ENCODE results near the gene NUDCD3.
"Not testable (repeated sequence)": the region's sequence is repeated elsewhere in the genome, so short reads cannot be mapped to it uniquely, and the experiment has no call there.

Gene NUDCD3

DNA sequence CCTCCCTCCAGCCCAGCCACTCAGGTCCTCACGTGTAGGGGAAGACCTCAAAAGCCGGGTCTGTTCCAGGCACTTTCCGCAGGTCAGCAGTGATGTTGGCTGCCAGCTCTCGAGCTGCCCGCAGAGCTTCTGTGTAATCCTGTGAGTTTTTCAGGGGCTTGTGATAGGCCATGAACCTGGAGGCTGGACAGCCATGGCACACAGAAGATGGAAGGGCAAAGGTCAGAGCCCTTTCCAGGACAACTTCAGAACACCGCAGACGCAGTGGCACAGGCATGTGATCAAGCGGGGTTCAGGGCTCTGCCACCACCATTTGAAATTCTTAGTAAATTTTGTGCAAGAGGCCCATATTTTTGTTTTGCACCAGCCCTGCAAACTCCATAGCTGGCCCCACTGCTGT, 26.7 kb upstream of the NUDCD3 start:
- no peak for DNase-seq

DNA sequence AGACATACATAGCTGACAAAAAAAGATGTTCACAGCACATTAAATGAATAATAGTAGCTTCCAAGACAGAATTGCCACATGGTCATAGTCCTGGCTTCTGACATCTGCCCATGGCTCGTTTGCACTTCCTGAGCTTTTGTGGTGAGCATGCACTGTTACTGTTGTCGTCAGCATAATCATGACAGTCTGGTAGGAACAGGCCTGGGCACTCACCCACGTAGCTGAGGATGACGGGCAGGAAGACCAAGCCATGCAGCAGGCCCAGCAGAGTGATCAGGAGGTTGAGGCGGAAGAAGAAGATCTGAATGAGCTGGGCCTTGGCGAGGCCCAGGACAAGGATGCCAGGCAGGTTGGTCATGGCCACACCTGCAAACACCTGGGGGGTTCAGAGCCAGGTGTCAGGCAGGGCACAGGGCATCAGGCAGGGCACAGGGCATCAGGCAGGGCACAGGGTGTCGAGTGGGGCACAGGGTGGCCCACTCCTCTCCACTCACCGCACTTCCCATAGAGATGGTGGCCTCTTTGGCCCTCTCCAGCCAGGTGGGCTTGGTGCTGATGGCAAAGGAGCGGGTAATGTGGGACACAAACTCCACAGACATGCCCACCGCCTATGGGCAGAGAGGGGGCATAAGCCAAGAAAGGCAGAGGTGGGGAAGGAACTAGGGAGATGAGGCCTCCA, 25.3 kb upstream of the NUDCD3 start:
- DNase-seq: peak; percentile 3 to 37 (median 16)

DNA sequence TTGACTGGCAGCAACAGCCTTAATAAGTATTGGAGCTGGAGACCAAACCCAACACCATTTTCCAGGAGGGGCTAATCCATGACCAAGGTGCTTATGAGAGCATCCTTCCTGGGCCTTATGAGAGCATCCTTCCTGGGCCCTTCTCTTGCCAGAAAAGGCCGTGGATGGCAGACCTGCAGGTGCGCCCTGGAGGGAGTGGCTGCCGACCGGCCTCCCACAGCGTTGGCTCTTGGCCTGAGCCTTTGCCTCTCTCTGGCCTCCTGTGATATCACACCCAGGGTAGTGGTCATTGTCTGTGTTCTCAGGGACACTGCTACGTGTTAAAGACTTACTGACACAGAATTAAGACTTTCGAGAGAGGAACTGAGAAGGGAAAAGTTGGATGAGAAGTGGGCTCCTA, 22.3 kb upstream of the NUDCD3 start:
- no peak for DNase-seq

DNA sequence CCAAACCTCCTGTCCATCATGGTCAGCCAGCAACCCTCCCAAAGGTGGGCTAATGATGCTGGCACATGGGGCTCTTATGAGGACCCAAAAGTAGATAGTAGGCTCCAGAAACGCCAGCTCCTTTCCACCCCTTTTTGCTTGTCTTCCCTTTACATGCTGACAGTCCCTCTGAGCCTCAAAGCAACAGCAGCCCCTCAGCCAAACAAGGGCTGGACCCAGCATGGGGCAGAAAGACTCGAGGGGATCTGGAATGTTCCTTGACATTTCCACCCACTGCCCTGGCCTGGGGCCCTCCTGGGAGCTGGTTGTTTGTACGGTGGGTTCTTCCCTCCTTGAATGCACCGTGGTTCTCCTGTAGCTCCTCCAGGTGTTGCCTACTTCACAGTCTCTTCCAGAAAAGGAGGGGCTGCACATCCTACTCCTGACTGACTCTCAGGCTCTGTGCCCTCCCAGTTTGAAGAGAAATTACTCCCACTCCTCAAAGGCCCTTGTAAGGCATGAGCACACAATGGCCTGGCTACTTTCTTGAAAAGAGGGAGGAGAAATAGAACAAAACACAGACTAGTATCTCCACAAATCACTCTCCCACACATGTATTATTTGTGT, 21.5 kb upstream of the NUDCD3 start:
- DNase-seq: no peak

DNA sequence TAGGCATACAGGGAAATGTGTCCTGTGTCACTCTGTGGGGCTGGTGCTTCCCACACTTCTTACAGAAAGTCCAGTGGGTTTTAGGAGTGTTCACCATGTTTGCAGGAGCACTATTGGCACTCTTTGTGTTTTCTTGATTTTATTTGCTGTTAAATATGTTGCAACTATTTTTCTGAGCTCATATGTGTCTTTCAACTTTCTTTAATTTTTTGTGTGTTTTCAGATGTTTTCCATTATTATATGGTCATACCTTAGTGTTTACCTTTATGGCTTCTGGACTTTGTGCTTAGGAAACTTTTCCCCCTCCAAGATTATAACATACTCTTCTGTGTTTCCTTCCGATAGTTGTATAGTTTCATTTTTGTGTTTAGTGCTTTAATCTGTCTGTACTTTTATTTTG, 20.8 kb upstream of the NUDCD3 start:
- DNase-seq: no peak

DNA sequence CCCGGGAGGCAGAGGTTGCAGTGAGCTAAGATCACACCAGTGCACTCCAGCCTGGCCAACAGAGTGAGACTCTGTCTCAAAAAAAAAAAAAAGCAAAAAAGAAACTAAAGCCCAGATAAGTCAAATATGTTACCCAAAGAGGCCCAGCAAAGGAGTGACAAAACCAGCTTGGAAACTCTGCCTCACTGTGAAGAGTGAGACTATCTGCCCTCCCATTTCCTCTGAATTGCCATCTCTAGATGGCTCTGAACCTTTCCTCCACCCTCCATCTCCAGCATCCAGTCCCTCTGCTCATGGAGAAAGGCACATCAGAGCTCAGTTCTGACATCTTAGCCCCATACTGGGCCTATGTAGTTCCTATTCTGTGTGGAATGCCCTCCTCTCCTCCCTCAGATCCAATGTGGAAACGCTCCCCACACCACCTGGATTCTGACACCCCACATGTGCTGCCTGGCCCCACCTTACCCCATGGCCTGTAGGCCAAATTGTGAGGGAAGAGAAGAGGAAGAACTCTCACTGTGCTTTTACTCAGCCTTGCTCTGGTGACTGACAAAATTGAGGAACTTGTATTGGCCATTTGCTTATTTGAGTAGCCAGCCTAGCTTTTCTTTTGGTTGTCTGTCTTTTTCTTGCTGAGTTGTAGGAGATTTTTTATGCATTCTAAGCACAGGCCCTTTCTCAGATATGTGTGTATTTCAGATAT, 18.0 kb upstream of the NUDCD3 start:
- DNase-seq: peak; percentile 43 to 72 (median 60)

DNA sequence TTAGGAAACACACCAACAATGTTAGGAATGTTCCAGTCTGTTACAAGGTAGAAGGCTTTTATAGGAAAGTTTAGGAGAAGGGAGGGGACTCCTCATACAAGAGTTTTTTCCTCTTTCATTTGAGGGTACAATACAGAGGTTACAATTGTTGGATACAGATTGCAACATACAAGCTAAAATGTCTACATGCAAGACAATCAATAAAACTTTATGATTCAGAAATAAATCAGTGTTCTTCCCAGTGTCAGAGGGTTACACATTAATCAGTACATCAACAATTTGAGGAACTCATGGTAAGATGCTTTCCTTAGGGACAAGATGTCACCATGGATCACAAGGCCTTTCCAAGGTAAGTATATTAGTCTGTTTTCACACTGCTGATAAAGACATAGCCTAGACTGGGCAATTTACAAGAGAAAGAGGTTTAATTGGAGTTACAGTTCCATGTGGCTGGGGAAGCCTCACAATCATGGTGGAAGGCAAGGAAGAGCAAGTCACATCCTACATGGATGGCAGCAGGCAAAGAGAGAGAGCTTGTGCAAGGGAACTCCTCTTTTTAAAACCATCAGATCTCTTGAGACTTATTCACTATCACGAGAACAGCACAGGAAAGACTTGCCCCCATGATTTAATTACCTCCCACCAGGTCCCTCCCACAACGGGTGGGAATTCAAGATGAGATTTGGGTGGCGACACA, 16.3 kb upstream of the NUDCD3 start:
- not testable (repeated sequence) for DNase-seq

DNA sequence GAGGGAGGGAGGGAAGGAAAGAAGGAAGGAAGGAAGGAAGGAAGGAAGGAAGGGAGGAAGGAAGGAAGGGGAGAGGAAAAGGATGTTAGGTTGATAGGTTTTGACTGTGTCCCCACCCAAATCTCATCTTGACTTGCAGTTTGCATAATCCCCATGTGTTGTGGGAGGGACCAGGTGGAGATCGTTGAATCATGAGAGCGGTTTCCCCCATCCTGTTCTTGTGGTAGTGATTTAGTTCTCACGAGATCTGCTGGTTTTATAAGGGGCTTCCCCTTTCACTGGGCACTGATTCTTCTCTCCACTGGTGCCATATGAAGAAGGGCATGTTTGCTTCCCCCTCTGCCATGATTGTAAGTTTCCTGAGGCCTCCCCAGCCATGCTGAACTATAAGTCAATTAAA, 15.1 kb upstream of the NUDCD3 start:
- DNase-seq: no peak

DNA sequence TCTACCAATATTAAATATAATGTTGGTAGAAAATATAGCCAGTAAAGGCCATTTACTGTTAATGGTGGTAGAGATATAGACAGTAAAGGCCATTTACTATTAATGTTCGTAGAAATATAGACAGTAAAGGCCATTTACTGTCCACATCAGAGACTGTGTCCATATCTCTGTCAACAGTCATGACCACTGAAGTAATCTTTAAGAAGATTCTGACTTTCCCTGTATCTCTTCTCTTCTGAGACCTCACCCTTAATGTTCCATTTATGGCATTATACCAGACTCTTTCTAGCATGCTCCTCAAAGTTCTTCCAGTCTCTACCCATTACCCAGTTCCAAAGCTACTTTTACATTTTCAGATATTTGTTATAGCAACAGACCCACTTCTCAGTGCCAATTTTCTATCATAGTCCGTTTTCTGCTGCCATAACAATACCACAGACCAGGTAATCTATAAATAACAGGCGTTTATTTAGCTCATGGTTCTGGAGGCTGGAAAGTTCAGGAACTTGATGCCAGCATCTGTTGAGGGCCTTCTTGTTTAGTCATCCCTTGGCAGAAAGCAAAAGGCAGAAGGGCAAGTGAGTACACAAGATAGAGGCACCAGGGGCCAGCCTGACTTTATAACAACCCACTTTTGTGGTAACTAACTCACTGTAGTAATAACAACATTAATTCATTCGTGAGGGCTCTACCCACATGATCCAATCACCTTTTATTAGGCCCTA, 7.9 kb upstream of the NUDCD3 start:
- no peak for DNase-seq

DNA sequence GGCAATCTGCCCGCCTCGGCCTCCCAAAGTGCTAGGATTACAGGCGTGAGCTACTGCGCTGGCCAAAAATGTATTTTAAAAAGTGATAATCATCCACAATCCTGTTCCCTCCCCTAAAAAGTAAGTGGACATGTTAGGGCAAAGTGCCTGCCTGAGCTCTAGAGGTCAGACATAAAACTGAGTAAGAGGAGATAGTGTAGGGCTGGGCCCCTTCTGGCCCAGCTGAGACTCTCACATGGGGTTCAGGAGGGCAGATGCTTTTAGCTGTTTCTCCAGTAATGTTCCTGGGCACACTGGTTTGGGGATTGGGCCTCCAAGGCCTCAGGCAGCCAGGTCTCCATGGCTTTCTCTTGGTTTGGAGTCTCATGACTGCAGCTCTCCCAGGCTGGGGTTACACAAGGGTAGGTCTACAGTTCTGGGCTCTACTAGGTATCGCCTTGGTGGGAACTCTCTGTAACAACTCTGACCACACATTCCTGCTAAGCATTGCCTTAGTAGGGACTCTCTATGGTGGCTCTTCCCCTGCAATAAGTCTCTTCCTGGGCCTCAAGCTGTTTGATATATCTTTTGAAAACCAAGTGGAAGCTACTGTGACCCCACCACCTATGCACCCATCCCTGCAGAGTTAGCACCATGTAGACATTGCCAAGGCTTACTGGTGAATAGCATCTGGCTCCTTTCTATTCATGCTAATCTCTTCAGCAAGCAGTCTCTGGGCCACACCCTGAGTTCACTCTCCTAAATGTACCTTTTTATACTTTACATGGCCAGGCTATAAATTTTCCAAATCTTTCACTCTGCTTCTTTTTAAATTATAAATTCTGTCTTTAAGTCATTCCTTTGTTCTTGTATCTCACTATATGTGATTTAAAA, 6.9 kb upstream of the NUDCD3 start:
- no peak for DNase-seq

DNA sequence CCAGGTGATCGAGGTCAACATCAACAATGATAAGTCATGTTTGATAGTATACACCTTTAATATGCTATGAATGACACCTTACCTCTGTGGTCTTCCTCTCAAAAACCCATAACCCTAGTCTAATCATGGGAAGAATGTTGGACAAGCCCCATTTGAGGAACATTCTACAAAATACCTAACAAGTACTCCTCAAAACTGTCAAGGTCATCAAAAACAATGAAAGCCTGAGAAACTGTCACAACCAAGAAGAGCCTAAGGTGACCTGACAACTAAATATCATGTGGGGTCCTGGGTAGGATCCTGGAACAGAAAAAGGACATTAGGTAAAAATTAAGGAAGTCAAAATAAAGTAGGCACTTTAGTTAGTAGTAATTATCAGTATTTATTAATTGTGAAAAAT, 5.9 kb upstream of the NUDCD3 start:
- DNase-seq: no peak

DNA sequence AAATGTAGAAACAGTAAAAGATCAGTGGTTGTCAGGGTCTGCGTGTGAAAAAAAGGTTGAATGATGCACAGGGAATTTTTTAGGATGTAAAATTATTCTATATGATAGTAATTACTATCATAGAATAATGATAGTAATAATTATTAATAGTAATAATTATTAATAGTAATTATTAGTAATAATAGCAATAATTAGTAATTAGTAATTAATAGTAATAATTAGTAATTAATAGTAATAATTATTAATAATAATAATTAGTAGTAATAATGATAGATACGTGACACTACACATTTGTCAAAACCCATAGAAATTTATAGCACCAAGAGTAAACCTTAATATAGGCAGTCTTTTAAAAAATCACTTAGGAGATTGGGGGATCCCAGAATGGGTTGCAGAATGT, 4.5 kb upstream of the NUDCD3 start:
- DNase-seq: no peak

DNA sequence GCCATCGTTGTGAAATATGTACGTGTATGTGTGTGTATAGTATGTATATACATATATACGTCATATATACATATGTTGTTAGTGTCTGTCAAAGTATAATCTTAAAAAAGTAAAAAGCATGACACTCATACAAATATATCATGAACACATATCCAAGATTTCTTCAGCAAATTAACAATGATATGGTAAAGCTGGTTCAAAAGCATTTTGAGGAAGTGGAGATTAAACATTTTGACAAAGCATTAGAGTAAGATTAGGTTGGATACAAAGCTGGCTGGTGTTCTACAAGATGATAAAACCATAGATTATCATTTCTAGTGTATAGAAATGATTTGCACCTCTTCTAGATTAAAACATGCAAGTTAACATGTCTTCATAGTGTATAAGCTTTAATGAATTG, 771 bp upstream of the NUDCD3 start:
- DNase-seq: no peak

DNA sequence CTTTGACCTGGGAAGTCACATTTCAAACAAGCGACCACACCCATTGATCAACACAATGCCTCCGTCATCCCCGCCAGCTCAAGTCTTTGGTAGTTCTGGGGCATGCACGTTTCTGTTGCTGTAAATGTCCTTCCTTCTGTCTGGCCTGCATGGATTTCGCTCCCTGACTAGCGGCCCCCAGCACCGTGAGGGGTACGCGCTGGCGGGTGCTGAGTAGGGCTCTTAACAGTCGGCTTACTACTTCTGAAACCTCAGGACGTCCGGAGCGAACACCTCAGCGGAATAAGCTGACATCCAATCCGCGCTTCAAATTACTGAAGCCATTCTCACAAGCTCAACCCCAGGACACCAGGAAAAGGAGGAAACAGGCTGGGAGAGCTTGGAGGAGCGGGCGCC, 505 bp downstream of the NUDCD3 start:
- DNase-seq: peak in 3 of 4 experiments; percentile 28 to 38 (median 30)

DNA sequence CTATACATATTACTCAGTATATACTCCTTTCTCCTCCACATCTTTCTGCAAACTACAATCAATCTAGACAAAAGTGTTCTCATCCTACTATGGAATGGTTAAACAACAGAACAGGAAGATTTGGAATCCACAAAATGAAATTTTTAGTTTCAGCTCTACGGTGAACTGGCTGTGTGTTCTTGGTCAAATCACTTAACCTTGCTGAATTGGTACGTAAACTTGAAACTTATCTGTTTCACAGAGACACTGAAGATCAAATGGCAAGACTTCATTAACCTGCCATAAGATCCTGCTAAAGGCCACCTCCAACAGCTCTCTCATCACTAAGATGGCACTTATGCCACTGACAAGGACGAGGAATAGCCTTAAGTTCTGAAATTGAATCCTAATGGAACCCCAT, 1.5 kb downstream of the NUDCD3 start:
- no peak for DNase-seq

DNA sequence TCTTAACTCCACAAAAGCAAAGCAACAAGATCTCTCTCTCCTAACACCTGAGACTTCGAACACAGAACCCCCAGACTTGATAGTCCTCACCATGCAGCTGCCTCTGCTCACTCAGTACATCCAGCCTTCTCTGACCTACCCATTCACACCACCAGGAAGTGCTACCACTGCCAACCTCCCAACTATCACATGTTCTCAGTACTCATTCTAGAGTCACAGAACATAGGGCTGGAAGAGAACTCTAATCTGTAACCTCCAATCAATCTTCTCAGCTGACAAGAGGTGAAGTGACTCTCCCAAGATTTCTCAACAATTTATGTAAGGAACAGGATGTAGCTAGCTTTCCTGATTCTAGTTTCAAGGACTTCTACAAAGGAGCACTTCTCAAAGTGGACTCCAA, 3.8 kb downstream of the NUDCD3 start:
- DNase-seq: peak; percentile 20 to 56 (median 46)

DNA sequence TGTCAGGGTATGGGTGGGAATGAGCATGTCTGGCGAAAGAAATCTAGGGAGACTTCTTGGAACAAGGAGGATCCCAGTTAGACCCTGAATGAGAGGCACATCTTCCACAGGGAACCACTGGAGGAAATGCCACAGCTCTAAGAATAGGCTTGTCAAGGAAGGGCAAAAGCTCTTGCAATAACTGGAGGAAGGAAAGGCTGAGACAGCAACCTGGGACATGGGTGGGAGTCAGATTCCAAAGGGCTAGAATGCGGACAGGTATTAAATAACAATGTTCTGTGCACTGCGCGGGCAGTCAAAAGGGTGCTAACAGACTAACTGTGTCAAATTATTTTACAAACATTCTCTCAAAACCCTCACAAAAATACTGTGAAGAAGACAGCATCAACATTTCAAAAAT, 4.5 kb downstream of the NUDCD3 start:
- DNase-seq: no peak

DNA sequence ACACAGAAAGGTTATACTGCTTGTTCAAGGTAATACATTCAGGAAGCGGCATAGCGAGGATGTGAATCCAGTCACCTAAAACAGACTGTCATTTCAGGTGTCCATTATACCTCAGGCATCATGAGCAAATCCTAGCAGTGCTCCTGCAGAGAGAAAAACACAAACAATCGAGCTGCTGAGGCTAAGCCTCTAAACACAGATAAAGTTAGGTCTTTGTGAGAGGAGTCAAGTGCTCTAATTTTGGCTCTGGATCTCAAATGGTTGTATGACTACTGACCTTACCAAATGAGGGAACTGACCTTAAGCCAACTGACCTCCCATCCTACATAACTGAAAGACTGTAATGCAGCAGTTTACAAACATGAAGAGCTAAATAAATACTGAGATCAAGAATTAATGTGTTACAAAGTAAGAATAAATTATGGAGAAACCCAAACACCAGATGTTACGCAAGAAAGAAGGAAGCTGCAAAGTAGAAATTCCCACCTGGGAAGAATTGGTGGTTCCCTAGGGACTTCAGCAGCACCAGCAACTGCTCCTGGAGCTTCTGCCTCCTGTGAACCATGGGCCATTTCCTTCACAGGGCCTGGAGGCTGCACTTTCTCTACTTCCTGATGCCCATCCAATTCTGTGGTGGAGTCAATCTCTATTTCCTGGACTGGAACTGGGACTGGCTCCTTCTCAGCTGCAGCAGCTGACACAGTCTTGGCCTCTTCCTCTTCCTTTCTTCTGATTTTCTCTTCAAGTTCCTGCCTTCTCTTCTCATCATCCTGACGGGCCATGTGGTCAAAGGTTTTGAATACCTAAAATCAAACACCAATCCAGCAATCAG, 5.8 kb downstream of the NUDCD3 start:
- DNase-seq: peak; percentile 13 to 51 (median 42)

DNA sequence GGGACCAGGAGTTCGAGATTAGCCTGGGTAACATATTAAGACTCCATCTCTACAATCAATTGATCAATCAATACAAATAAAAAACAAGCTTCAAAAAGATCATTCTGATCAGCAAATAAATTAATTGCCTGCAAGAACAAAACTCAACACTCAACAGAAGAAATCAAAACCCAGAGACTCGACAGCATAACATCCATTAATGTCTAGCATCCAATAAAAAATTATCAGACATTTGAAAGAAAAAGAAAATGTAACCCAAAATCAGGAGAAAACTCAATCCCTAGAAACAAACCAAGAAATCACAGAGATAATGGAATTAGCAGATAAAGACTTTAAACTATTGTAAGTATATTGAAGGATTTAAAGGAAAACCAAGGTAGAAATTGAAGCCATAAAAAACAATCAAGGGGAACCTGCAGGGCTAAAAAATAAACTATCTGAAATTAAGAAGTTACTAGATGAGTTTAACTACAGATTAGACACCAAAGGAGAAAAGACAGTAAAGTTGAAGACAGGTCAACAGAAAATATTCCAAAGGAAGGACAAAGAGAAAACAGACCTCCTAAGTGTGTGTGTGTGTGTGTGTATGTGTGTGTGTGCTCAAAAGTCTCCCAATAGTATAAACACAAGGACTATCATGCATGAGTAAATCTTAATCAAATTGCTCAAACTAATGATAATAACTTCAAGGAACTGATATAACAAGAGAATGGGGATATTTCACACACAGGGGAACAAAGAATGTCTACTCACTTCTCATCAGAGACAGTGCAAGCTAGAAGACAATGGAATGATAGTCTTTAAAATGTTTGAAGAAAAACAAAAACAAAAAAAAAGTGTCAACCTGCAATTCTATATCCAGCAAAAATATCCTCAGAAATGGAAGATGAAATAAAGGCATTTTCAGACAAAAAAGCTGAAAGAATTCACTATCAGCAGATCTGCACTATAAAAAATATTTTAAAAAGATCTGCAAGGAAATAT, 7.7 kb downstream of the NUDCD3 start:
- no peak for DNase-seq

DNA sequence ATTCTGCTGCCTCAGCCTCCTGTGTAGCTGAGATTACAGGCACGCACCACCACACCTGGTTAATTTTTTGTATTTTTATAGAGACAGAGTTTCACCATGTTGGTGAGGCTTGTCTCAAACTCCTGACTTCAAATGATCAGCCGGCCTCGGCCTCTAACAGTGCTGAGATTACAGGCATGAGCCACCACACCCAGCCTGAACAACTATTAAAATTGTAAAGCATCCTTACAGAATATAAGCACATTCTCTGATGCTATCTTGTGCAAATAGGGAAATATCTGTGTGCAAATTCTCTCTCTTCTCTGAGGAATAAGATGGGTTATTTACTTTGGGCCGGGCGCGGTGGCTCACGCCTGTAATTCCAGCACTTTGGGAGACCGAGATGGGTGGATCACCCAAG, 12.5 kb downstream of the NUDCD3 start:
- no peak for DNase-seq

All from suppressor macrophage (primary cell).